22Rv1 (cell line): ENCODE measurements around the gene COL9A3.

Experiments used
- CTCF ChIP-seq: fragments of 450-650 bp; IDR thresholded peaks from 2 replicates; pipeline ENCODE4 v1.5.1; 2017; ENCODE audit warnings: mild to moderate bottlenecking
- ZFX ChIP-seq: fragments of 450-650 bp; IDR thresholded peaks from 2 replicates; pipeline ENCODE4 v1.6.1; 2017; ENCODE audit warnings: antibody characterized with exemption, borderline replicate concordance

DNA sequence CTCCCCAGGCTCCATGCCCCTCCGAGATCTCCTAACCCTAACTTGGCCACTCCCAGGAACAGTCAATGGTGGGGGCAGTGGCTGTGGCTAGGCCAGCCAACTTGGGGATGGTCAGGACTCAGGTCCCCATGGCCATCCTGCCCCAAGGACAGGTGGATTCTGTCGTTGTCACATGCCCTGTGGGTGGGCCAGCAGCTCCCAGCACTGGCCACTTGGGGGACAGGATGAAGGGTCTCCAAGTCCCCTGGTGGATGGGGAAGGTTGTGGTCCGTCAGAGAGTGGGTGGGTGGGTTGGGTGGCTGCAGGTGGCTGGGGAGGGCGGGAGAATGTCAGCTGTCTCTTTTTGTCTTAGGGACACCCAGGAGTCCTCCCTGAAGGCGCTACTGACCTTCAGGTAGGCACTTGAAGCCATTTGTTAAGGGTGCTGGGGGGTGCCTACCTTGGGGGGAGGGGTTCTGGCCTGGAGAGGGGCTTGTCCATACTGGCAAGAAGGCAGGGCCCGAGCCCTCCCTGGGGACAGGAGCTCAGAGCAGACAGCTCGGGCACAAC, 5.5 kb downstream of the COL9A3 start:
- no peak for TF ChIP-seq CTCF
- no peak for TF ChIP-seq ZFX
